Activated CD4-positive, alpha-beta T cell treated with anti-CD3 and anti-CD28 coated beads for 1 hour (primary cell): ENCODE data around the gene LPP.

Source experiments
- DNase-seq: peaks from one replicate; pipeline ENCODE4 v3.0.0-alpha.2; 2020

Gene LPP

GRCh38 chr3:188257384-188258026 is 103.5 kb downstream of the LPP start:
- no peak for DNase-seq

DNA sequence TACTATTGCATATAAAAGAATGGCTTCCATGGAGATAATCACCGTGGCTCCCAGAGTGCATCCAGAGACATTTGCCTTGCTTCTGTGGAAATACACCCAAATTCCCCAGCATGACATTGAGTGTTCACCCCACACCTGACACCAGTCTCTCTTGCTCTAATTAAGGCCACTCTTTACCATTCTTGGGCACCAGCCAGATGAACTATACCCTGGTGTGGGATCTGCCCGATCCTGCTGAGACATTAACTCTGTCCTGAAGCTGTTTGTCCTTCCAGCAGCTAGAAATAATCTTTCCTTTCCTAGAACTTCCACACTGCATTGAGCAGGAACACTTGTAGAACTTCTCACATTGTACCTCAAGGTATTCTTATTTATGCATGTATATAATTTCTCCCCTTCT is 105.2 kb downstream of the LPP start:
- no peak for DNase-seq

GRCh38 chr3:188259596-188259995 is 105.6 kb downstream of the LPP start:
- DNase-seq: no peak

DNA sequence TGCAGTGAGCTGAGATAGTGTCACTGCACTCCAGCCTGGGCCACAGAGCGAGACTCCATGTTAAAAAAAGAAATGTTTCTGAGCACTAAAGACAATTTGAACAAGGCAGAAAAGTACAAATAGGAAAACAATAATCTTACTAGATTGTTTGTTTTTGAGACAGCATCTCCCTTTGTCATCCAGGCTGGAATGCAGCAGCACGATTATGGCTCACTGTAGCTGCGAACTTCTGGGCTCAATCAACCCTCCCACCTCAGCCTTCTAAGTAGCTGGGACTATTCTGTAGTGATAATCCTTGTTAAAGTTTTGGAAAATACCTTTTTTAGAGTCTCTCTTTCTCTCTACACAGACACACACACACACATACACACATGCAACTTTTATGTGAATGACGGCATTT is 107.1 kb downstream of the LPP start:
- no peak for DNase-seq

- DNase-seq: no peak
These were observed 108.5 kb downstream of the LPP start for GRCh38 chr3:188262488-188262887.

DNA sequence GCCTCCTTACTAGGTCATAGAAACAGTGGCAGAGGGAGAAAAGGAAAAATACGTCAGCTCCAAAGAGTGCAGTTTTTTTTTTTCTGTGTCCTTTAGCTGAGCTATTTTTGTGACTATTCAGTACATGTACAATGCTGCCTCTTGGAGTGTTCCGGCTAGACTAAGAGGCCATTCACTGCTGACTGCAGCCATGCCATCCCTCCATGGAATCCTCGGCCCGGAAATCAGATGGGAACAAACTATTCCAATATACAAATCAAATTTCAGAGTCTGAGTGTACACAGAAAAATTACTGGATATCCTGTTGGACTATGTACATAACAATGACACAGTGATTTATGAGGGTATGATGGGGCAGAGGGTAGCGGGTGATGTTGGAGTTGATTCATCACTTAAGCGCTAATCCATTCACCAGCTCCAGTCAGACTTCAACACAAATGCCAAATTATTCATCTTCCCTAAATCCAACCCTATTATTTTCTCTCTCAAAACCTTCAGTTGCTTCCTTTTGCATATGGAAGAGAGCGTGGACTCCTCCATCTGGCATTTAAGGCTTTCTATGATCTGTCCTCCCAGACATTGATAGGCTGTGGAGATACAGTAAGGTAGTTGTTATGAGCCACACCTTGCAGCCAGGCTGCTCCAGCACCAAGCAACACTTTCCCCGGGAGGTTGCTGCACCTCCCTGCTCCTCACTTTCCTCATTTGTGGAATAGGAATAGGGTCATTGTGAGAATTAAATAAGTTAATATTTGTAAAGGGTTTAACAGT is 109.1 kb downstream of the LPP start:
- no peak for DNase-seq

DNA sequence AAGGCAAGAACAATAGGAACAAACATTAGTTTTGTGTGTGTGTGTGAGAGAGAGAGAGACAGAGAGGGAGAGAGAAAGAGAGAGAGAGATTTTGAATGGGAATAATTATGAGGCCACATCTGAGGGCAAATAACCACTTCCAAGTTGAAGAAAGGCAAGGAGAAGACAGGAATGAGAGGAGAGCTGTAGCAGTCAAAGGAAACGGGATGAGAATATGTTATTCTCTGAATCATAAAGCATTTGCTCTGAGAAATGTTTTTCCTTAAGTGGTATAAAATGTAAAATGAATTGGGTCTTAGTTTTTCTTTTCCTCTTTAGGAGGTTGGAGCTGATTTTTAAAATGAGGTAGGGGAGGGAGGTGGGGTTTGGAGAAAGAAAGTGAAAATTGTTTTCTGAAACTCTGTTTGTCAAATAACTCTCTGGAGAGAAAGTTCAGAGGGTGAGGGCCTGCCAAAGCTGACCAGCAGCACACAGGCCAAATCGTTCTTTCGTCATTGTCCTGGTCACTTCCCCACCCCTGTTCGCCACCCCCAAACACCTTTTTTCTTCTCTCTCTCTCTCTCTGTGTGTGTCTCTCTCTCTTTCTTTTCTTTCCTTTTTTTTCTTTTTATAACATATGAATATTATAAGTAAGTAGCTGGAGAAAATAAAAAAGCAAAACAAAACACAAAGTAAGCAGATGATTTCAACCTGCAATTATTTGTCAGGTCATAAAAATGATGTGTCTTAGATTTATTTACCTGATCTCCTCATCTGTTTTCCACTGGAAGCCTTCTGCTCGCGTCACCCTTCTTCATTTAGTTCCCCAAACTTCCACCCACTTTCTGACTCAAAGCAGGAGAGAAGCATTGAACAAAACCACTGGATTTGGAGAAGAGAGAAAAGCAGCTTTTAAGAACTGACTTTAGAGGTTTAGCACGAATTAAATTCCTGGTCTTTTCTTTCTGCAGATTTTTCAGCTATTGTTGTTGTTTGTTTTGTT is 110.6 kb downstream of the LPP start:
- DNase-seq: no peak

DNA sequence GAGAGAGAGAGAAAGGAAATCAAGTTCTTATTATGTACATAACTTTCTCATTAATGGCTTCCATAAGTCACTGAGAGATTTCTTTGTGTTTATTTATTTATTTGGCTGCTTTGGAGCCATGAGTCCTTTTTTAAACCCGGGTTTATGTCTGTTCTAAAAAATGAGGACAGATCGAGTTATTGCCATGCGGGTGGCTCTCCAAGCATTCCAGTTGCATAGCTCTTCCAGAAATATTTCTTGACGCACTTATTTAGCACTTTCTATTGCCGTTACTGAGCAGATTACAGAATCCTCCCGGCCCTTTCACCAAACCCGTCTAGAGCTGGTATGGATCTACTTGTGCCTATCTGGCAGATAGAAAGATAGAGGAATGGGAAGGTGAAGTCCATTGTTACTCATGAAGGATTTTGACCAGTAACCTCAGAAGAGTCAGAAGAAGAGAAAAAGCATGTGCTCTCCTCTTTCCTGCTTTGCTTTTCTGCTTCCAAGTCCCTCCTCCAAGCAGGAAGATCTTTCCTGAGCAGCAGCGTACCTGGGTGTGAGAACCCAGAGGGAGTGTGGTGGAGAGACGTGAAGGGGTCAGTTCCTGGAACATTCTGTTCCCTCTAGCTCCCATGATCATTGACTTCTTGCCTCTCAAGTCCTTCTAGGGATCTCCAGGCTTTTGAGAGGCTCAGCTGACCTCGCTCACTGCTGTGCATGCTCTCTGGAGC is 112.8 kb downstream of the LPP start:
- no peak for DNase-seq

- DNase-seq: no peak
These were observed 113.9 kb downstream of the LPP start for GRCh38 chr3:188267790-188268335.

DNA sequence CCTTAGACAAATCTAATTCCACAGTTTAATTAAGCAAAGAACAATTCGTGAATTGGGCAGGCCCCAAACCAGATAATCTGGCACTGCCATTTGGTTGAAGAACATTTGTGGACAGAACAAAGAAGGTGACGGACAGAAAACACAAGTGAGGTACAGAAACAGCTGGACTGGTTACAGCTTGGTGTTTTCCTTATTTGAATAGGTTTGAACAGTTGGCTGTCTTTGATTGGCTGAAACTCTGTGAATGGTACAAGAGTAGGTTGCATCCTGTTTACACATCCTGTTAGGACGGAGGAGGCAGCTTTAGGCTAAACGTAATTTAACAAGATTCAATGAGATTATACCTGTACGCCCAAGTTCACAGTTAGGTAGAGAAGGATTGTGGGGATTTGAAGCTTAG is 114.4 kb downstream of the LPP start:
- DNase-seq: no peak

DNA sequence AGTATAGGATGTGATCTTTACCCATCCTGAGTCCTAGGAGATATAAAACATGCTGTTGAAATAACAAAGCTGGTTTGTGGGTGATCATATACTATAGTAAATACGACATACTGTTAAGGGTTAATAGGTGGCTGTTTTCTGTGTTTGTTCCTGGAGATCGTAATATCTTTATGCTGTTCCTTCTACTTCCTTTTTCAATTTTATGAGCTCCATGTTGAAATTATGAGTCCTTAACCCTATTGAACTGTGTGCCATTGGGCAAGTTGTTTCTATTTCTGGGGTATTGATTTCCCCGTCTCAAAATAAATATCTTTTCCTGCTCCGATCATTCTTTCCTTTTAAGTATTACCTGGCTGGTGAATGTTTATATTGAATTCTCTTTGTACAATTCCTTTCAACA is 115.1 kb downstream of the LPP start:
- DNase-seq: no peak

DNA sequence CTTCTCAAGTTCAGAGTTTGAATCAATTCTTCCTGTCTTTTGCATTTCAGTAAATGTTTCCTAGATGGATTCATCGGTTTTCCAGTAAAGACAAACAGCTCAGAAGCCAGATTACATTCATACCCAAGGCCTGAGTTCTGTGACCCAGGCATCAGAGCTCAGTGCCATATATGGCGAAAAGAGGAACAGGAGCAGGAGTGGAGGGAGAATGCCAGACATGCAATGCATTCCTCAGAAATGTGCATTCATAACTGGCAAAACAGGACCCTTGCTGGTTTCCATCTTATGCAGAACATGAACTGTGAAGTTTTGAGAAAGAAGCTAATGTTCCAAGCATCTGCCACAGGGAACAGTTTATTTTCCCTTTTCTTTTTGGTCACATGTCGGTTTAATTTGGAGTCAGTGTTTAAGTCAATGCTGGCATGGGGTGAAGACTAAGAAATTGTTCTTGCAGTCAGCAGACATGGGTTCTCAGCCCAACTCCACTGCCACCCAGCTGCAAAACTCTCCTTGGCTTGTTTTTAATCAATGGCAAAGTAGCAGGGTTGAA is 116.5 kb downstream of the LPP start:
- DNase-seq: no peak

DNA sequence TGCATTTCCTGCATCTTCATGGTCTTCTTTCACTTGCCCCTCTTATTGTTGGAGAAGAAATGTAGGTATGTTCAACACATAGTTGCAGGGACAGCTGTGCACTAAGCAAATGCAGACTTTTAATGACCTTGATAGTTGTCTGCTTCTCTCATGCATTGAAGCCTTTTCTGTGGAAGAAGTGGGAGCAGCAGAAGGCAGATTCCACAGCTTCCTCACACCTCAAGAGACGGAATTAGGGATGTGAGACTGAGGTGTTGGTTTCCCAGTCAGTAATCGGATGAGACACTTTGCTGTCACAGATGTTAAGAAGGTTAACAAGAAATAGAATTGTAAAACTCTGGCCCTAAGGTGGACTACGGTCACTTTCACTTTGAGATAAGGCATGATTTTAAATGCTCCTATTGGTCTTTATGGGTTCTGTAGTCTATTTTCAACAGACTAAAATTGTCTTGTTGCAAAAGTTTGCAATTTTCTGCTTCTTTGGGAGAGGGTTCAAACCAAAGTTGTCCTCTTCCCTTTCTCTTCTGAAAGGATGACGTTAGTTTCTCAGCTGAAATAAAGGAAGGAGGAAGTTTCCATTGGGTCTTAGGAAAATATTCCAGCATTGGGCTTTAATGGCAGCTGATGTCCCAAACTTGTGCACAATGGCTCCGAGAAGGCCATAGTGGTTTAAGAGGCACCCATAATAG is 117.4 kb downstream of the LPP start:
- no peak for DNase-seq

GRCh38 chr3:188272481-188273372 is 118.8 kb downstream of the LPP start:
- DNase-seq: no peak

- DNase-seq: no peak
These were observed 120.4 kb downstream of the LPP start for GRCh38 chr3:188274249-188274915.

DNA sequence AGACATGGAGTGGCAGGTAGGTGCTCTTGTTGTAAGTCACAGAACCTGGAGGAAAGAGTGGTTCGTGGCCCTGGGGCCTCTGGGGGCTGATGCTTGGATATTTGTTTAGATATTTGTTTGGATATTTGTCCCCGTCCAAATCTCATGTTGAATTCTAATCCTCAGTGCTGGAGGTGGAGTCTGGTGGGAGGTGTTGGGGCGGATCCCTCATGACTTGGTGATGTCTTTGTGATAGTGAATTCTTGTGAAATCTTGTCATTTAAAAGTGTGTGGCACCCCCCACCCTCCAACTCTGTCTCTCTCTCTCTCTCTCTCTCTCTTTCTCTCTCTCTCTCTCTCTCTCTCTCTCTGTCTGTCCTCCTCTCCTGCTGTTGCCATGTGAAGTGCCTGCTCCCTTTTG is 122.4 kb downstream of the LPP start:
- DNase-seq: no peak

GRCh38 chr3:188278717-188279324 is 124.9 kb downstream of the LPP start:
- DNase-seq: no peak

GRCh38 chr3:188279502-188280335 is 125.8 kb downstream of the LPP start:
- DNase-seq: no peak

GRCh38 chr3:188280627-188281026 is 126.7 kb downstream of the LPP start:
- no peak for DNase-seq
